ENCODE data around the gene FAM216B.

DNA sequence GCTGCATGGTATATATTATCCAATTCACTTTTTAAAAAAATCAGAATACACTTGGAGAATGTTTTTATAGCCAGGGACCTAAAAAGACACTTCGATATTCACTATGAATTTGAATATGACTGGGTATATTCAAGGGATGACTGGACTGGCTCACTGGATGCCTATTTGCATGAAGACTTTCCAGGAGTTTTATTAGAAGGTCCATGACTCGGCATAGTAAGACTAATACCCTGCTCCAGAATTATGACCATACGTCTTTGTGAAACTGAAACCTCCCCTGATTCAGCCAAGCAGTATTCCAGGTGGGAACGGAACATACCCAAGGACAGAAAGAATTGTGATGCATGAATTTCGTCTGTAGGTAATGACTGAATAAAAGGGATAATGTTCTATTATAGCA is 3.9 kb upstream of the FAM216B start:
- TF ChIP-seq, protein P1, sequence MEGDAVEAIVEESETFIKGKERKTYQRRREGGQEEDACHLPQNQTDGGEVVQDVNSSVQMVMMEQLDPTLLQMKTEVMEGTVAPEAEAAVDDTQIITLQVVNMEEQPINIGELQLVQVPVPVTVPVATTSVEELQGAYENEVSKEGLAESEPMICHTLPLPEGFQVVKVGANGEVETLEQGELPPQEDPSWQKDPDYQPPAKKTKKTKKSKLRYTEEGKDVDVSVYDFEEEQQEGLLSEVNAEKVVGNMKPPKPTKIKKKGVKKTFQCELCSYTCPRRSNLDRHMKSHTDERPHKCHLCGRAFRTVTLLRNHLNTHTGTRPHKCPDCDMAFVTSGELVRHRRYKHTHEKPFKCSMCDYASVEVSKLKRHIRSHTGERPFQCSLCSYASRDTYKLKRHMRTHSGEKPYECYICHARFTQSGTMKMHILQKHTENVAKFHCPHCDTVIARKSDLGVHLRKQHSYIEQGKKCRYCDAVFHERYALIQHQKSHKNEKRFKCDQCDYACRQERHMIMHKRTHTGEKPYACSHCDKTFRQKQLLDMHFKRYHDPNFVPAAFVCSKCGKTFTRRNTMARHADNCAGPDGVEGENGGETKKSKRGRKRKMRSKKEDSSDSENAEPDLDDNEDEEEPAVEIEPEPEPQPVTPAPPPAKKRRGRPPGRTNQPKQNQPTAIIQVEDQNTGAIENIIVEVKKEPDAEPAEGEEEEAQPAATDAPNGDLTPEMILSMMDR (IDR thresholded peaks at IDR 0.05; ENCODE audit: borderline replicate concordance, extremely low read depth, low read length, poor library complexity, severe bottlenecking) = no peak
- TF ChIP-seq EZH2 (IDR thresholded peaks at IDR 0.05; ENCODE audit: borderline replicate concordance, low read depth, low read length, severe bottlenecking) = no peak
